ENCODE results near the gene LDAH. TPM values are rescaled to one million over a fixed set of nuclear protein-coding genes. Genes with fewer than 3 reads are reported as not detected.

Gene LDAH
- total RNA-seq, 1 experiment from 2014 or later, result 15.2 TPM

- Histone ChIP-seq H3K27me3 (ENCODE audit: insufficient read depth, low read length) (no peaks in the 10 kb centered on the region), H3K4ac (ENCODE audit: low read depth, low read length) (no peak overlapping the region), H3K4me1 (ENCODE audit: insufficient read depth, low read length) (no peaks in the 10 kb centered on the region), H2BK12ac (ENCODE audit: insufficient read length, low read depth, low read length) (no peak overlapping the region), H3K79me1 (ENCODE audit: insufficient read depth, low read depth, low read length, poor library complexity, severe bottlenecking) (no peaks in the 10 kb centered on the region), H2BK15ac (ENCODE audit: low read depth, low read length) (no peak overlapping the region), H2BK120ac (ENCODE audit: low read depth, low read length, poor library complexity, severe bottlenecking) (no peak overlapping the region), H4K8ac (replicated peaks; ENCODE audit: insufficient read length, low read depth, low read length) (no peak overlapping the region), H3K56ac (ENCODE audit: insufficient read length, low read depth, low read length) (no peak overlapping the region), H4K91ac (ENCODE audit: insufficient read length, low read depth, low read length) (no peak overlapping the region), H3T11ph (ENCODE audit: low read length) (no peak overlapping the region), H3K4me2 (ENCODE audit: insufficient read depth, insufficient read length, low read length) (no peak overlapping the region), H3K23ac (ENCODE audit: insufficient read length, low read depth, low read length) (no peak overlapping the region), H3K79me2 (ENCODE audit: insufficient read depth, low read length) (no peaks in the 10 kb centered on the region), H3K9ac (ENCODE audit: extremely low read depth, insufficient read length, low read length) (no peak overlapping the region), H3K9me3 (ENCODE audit: control insufficient read depth, low read depth, low read length) (no peaks in the 10 kb centered on the region), H3K18ac (ENCODE audit: insufficient read length, low read depth, low read length) (no peak overlapping the region), H2AFZ (ENCODE audit: low read length) (no peak overlapping the region), H3K27ac (ENCODE audit: insufficient read length, low read depth, low read length) (no peak overlapping the region), H2BK20ac (ENCODE audit: low read depth, low read length, poor library complexity, severe bottlenecking) (no peak overlapping the region), H2AK5ac (ENCODE audit: insufficient read length, low read length) (no peak overlapping the region), H4K5ac (ENCODE audit: insufficient read length, low read depth, low read length) (no peak overlapping the region), H4K20me1 (ENCODE audit: control insufficient read depth, insufficient read depth, insufficient read length) (no peaks in the 10 kb centered on the region), H2BK5ac (ENCODE audit: insufficient read length, low read length) (no peak overlapping the region), H3K14ac (ENCODE audit: insufficient read depth, low read length) (no peak overlapping the region), H3K23me2 (ENCODE audit: insufficient read length, low read depth, low read length, poor library complexity, severe bottlenecking) (no peaks in the 10 kb centered on the region)
- Mint-ChIP-seq H3K27ac (no peak overlapping the region), H3K9me3 (no peaks in the 10 kb centered on the region), H3K27me3 (ENCODE audit: low read depth) (no peaks in the 10 kb centered on the region), H3K4me1 (no peaks in the 10 kb centered on the region), H3K36me3 (ENCODE audit: insufficient read depth in 1 of 3, low read depth in 3 of 3) (peaks cover 7 to 15% (median 11%) of the 10 kb centered on the region in 3 experiments; a peak in 6 of 7 replicates), H3K4me3 (no peak overlapping the region)
- no peak for DNase-seq
- no CpG with 5 or more reads among the region's 4 CpGs for WGBS (ENCODE audit: extremely low coverage, insufficient read length, low lambda C conversion rate)
- TF ChIP-seq CTCF (conservative IDR thresholded peaks at IDR 0.05), result no peak
Observed at GRCh38 chr2:20687260-20687832, 135.6 kb downstream of the LDAH start.
